Hematopoietic multipotent progenitor cell treated with erythropoietin and hydrocortisone succinate and interleukin-3 and kit ligand, for 15 days (in vitro differentiated cells): ENCODE data around the gene ZNF823.
"Not testable (repeated sequence)": the region's sequence is repeated elsewhere in the genome, so short reads cannot be mapped to it uniquely, and the experiment has no call there.

Experiments
- DNase-seq: peaks from one replicate; pipeline ENCODE4 v3.0.0-alpha.2; 2015; ENCODE audit warnings: low spot score

Gene ZNF823

DNA sequence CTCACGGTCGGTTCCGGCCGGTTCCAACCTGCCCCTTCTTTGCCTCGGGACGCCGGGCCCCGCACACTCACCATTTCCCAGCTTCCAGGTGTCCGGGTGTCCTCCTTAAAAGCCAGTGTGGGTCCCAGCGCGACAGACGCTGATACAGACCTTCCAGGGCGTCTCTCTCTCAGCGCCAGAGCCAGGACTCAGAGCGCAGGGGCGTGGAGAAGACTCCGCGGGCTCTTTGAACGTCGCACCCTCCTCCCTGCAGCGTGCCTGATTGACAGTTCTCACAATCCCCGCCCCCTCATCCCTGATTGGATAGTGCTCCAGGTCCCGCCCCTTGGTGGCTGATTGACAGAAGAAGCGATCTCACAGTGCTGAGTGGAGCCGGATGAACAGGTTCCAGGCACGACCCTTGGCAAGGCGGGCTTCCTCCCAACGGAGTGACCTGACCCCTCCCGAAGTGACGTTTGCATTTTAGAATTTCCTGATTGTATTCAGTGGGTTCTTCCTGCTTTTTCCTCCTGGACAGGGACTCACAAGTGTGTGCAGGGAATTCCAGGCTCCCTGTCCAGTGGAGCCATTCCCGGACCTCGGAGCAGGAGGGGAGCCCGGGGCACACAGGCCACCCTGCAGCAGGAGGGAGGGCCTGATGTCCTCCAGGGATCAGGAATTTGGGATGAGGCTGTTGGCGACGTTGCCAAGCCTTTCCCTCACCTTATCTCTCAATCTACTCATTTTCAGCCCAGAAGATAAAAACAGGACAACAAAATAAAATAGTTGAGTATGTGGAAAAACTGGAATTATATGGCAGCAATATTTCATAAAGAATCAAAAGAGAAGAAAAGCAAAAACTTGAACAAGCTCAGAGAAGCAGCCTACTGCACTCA, at the start of gene ZNF823:
Gene ZNF823 (minus strand): TSS at position 201 of the 875 bp plus-strand sequence. CDS start 127 bp downstream, at position 74.
- DNase-seq: peak; percentile 93

DNA sequence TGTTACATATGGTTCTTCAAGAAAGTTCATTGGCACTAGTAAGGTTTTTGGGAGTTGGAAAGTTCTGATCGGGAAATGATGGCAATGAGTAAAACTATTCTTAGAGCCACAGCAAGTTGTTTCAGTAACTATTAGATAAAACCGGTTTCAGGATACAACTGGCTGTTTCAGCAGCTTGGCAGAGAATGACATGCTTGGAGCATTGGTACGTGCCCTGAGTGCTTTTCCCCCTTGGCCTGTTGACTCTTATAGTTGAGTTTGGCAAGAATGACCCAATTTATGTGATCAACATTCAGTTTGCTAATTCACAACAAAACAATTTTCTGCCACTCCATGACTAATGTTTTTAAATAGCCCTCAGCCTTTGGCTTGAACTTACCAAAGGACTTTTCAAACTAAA, 48.8 kb upstream of the ZNF823 start:
- no peak for DNase-seq

DNA sequence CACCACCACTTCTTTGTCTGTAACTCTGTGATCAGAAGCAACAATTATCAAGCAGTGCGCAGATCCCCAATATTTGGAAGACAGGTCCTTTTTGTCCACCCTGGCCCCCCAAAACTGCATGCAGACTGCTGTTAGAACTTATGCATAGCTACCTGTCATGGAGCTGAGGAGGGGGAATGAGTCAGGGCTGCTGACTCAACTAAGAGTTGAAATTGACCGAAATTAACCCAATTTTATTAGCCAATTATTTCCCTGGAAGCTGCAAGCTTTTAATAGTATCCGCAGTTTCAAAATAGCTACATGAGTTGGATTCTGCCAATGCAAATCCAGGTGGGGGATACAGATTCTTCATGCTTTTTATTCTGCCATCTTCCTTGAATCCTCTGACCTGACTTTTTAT, 45.6 kb upstream of the ZNF823 start:
- DNase-seq: no peak

DNA sequence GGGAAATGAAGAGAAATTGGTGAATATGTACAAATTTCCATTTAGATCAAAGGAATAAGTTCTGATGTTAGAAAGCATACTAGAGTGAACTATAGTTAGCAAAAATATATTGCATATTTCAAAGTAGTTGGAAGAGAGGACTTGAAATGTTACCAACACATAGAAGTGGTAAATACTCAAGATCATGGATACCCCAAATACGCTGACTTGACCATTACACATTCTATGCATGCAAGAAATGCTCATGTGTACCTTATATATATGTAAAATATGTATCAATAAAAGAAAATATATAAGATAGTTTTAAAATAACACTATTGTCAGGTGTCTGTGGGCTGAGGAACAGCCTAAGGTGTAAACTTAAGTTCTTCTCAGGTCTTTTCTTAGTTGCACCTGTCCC, 45.0 kb upstream of the ZNF823 start:
- no peak for DNase-seq

DNA sequence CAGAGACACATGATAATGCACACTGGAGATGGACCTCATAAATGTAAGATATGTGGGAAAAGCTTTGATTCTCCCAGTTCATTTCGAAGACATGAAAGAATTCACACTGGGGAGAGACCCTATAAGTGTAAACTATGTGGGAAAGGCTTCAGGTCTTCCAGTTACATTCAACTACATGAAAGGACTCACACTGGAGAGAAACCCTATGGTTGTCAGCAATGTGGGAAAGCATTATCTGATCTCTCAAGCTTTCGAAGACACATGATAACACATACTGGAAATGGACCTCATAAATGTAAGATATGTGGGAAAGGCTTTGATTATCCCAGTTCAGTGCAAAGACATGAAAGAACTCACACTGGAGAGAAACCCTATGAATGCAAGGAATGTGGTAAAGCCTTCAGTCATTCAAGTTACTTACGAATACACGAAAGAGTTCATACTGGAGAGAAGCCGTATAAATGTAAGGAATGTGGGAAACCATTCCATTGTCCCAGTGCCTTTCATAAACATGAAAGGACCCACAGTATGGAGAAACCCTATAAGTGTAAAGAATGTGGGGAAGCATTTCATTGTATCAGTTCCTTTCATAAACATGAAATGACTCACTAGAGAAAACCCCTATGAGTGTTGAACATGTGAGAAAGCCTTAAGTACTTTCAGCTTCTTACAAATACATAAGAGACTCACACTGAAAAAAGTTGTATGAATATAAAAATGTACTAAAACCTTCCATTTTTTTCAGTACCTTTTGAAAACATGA, 42.7 kb upstream of the ZNF823 start:
- no peak for DNase-seq

DNA sequence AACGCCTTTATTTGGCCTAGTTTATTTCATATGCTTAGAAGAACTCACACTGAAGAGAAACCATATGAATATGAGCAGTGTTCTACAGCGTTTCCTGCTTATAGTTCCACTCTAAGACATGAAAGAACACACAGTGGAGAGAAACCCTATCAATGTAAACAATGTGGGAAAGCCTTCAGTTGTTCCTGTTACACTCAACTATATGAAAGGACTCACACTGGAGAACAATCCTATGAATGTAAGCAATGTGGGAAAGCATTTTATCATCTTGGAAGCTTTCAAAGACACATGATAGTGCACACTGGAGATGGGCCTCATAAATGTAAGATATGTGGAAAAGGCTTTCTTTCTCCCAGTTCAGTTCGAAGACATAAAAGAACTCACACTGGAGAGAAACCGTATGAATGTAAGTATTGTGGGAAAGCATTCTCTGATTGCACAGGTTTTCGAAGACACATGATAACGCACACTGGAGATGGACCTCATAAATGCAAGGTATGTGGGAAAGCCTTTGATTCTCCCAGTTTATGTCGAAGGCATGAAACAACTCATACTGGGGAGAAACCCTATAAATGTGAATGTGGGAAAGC, 41.8 kb upstream of the ZNF823 start:
- no peak for DNase-seq

DNA sequence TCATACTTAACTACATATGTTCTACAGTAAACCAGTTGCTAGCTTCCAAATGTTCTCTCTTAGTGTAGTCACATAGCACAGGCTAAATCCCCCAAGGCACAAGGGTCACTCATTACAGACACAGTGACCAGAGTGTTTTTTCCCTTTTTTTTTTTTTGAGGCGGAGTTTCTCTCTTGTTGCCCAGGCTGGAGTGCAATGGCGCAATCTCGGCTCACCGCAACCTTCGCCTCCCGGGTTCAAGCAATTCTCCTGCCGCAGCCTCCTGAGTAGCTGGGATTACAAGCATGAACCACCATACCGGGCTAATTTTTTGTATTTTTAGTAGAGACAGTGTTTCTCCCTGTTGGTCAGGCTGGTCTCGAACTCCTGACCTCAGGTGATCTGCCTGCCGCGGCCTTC, 37.9 kb upstream of the ZNF823 start:
- not testable (repeated sequence) for DNase-seq

DNA sequence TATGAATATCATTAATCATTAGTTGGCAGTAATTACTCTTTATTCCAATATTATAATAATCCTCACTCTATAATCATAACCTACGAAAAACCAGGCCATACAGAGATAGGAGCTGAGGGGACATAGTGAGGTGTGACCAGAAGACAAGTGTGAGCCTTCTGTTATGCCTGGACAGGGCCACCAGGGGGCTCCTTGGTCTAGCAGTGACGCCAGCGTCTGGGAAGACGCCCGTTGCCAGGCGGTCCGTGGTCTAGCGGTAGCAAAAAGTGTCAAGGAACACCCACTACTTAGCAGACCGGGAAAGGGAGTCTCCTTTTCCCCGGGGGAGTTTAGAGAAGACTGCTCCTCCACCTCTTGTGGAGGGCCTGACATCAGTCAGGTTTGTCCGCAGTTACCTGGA, 32.8 kb upstream of the ZNF823 start:
- not testable (repeated sequence) for DNase-seq

DNA sequence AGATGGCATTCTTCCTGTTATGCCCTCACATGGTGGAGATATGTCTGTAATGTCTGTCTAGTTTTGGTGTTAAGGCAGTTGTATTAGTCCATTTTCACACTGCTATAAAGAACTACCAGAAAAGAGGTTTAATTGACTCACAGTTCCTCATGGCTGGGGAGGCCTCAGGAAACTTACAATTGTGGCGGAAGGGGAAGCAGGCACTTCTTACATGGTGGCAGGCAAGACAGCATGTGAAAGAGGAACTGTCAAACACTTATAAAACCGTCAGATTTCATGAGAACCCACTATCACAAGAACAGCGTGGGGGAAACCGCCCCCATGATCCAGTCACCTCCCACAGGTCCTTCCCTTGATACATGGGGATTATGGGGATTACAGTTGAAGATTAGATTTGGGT, 31.2 kb upstream of the ZNF823 start:
- no peak for DNase-seq

DNA sequence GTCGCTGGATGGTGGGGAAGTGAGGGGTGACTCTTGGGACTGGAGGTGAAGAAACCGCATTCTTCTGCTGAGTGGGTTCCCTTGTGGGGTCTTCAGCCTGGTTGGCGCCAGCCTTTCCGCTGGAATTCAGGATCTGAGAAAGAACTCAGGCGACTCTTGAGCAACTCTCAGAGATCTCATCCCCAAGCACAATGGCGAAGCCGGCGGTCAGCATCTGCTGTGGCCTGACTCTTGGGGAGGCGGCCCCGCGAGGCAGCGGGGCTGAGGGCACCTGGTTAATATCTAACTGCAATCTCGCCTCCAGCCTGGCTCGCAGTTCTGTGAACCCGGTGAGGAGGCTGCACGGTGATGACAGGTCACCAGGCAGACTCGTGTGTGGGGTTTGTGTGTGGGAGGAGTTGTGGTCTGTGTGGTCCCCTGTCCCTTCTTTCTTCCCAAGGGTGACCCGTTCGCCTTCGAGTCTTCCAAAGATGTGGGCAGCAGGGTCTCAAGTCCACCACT, 28.9 kb upstream of the ZNF823 start:
- no peak for DNase-seq

DNA sequence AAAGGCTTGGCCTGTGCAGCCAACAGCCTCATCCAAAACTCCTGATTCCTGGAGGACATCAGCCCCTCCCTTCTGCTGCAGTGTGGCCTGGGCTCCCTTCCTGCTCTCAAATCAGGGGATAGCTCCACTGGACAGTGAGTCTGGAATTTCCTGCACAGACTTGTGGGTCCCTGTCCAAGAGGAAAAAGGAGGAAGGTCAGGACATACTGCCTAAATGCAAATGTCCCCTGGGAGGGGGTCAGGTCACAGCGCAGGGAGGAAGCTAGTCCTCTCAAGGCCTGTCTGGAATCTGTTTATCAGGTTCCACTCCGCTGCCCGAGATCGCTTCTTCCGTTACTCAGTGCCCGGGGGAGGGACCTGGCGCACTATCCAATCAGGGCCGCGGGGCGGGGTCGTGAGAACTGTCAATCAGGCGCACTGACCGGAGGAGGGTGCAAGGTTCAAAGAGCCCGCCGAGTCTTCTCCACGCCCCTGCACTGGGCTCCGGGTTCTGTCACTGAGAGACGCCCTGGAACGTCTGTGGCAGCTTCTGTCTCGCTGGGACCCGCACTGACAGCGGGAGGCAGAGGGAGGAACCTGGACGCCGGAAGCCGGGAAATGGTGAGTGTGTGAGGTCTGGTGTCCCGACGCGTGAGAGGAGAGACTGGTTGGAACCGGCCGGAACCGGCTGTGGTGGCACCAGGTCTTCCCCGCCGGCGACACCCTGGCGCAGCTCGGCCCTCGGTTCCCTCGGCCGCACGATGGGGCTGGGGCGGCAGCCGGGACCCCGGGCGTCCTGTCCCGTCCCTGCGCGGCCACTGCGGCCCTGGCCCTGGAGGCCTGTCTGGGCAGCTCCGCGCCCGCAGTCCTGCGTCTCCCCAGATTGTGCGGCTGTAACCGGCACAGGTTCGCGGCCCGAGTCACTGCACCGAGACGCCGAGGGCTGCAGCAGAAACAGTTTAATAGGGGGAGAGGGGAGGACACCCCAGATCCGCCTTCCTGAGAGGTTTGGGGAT, 28.1 kb upstream of the ZNF823 start, which contains the start of gene ZNF441:
Gene ZNF441 (plus strand): TSS at position 404 of the 995 bp plus-strand sequence. CDS start 194 bp downstream, at position 598.
- peak; percentile 87 for DNase-seq

DNA sequence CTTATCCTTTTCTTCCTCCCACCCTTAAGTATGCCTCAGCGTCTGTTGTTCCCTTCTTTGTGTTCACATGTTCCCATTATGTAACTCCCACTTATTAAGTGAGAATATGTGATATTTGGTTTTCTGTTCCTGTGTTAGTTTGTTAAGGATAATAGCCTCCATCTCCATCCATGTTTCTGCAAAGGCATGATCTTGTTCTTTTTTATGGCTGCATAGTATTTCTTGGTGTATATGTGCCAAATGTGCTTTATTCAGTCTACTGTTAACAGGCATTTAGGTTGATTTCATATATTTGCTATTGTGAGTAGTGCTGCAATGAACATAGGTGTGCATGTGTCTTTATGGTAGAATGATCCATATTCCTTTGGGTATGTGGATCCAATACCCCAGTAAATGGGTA, 24.9 kb upstream of the ZNF823 start:
- no peak for DNase-seq

DNA sequence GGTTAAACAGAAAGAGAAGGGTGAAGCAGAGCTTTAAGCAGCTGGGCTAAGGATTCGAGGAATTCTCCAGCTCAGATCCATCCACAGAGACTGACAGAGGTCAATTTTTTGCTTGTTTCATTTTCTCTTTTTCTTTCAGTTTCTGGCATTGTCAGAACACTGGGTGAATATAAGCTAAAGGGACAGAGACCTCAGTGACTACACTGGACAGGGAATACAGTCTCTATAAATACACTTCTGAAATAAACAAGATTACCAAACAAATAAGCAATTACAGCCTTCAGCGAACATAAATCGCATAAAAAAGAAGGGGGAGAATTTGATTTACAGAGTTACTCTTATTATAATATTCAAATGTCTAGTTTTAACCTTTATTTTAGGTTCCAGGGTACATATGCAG, 24.4 kb upstream of the ZNF823 start:
- DNase-seq: no peak

DNA sequence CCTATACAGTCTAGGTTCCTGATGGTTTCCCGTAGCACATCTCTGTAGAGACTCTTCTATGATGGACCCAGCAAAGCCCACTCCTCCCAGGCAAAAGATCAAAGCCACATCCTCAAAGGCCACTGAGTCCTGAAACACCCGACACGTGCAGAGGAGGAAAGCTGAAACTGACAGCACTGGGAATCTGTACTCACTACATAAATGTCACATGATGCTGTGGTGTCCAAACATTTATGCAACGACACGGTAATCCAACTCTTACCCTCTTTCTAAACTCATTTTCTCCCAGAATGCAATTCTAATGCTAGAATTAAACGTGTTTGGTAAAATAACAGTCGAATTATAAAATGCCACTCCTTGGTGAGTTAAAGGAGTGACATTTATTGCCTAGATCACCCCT, 21.1 kb upstream of the ZNF823 start:
- no peak for DNase-seq

DNA sequence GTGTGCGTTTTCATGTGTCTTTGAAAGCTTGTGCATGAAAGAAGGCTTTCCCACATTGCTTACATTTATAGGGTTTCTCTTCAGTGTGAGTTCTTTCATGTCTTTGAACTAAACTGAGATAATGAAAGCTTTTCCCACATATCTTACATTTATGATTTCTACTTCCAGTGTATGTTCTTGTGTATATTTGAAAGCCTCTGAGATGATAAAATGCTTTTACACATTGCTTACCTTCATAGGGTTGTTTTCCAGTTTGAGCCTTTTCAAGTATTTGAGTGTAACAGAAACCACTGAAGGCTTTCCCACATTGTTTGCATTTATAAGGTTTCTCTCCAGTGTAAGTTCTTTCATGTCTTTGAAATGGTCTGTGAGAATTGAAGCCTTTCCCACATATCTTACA, 18.2 kb upstream of the ZNF823 start:
- DNase-seq: no peak

DNA sequence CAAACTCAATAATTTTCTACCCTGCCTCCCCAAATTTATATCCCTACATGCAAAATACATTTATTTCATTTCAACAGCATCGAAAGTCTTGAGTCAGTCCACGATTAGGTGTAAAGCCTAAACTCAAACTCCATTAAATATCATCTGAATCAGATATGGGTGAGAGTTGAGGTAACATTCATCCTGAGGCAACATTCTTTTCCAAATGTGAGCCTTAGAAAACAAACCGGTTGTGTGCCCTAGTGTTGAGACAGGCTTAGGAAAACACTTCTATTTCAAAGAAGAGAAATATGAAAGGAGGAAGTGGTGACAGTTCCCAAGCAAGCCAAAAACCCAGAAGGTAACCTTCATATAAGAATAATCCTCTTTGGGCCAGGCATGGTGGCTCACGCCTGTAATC, 15.9 kb upstream of the ZNF823 start:
- no peak for DNase-seq

DNA sequence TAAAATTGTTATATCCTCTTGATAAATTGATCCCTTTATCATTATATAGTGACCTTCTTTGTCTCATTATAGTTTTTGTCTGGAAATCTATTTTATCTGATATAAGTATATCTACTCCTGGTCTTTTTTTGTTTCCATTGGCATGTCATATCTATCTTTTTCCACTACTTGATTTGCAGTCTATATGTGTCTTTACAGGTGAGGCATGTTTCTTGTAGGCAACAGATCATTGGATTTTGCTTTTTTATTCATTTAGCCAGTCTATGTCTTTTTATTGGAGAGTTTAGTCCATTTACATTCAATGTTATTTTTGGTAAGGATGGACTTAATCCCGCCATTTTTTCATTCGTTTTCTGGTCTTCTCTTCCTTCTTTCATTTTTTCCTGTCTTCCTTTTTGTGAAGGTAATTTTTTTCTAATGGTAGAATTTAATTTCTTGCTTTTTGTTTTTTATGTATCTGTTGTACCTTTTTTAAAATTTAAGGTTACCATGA, 13.5 kb upstream of the ZNF823 start:
- no peak for DNase-seq

DNA sequence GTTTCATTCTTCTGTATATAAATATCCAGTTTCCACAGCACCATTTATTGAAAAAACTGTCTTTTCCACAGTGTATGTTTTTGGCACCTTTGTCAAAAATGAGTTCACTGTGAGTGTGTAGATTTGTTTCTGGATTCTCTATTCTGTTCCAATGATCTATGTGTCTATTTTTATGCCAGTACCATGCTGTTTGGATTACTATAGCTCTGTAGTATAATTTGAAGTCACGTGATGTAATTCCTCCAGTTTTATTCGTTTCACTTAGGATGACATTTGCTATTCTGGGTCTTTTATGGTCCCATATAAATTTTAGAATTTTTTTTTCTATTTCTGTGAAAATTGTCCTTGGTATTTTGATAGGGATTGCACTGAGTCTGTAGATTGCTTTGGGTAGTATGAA, 11.0 kb upstream of the ZNF823 start:
- no peak for DNase-seq

DNA sequence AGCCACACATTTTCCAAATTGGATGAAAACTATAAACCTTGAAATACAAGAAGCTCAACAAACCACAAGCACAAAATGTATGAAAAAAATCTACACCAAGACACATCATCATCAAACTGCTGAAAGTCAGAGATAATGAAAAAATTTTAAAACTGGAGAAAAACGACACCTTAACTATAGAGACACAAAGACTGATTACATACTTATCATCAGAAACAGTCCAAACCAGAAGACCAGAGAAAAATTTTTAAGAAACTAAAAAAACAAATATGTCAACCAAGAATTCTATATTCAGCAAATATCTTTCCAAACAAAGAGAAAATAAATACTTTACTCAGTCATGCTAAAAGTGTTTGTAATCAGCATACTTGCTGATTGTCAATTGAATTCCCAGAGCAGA, 8.5 kb upstream of the ZNF823 start:
- no peak for DNase-seq

DNA sequence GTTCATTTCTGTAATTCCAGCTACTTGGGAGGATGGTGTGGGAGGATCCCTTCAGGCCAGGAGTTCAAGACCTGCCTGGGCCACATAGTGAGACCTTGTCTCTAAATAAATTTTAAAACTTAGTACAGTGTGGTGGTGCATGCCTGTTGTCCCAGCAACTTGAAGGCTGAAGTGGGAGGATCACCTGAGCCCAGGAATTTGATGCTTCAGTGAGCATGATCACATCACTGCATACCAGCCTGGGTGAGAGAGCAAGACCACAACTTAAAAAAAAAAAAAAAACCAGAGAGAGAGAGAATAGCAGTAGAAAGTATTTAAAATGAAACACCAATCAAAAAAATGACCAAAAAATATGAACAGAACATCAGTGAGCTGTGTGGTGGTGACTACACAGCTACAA, 7.1 kb upstream of the ZNF823 start:
- no peak for DNase-seq
